UCSD-AML1 (cell line): Measurements from ENCODE around the gene SRGAP2B.
"Not testable (repeated sequence)": the region's sequence is repeated elsewhere in the genome, so short reads cannot be mapped to it uniquely, and the experiment has no call there.

ENCODE experiments used
- DNase-seq: peaks from one replicate; lab custom pipeline; 2025; ENCODE audit not compliant: unreplicated experiment; lab: John Stamatoyannopoulos, UW

SRGAP2B gene

GRCh38 chr1:145000074-145000742, 94.9 kb downstream of the SRGAP2B start:
- DNase-seq, result not testable (repeated sequence)

DNA sequence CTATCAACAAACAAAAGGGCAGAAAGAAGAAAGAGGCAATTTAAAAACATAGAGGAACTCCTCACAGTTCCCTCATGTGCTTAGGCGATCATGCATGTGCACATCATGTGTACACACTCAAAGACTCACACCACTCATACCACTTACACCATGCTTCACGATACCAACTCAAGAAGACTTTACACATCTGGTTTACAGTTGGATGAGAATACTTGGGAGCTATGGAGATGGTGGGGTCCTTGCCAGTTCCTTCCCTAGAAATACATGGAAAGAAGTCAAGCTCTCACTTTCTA, 96.2 kb downstream of the SRGAP2B start:
- not testable (repeated sequence) for DNase-seq

GRCh38 chr1:144998134-144998980, 96.8 kb downstream of the SRGAP2B start:
- not testable (repeated sequence) for DNase-seq

- DNase-seq, result not testable (repeated sequence)
These were observed 99.2 kb downstream of the SRGAP2B start for GRCh38 chr1:144995833-144996410.

DNA sequence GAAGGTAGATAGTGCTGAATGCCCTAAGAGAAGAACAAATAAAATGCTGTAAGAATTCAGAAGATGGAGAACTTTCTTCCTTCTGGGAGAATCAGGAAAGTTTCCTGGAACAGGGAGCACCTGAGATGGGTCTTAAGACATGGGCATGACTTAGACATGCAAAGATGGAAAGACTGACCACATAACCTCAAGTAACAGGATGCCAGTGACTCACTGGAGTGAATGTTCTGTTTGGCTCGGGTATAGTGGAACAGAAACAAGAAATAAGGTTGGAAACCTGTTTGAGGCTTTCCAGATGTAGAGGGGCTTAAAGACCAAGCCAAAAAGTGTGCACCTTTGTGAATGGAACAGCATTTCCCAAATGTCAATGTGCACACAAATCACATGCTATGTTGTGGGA, 102.2 kb downstream of the SRGAP2B start:
- DNase-seq, result not testable (repeated sequence)

DNA sequence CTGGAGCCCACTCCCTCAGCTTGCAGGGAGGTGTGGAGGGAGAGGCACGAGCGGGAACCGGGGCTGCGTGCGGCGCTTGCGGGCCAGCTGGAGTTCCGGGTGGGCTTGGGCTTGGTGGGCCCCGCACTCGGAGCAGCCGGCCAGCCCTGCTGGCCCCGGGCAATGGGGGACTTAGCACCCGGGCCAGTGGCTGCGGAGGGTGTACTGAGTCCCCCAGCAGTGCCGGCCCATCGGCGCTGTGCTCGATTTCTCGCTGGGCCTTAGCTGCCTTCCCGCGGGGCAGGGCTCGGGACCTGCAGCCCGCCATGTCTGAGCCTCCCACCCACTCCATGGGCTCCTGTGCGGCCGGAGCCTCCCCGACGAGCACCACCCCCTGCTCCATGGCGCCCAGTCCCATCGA, 104.5 kb downstream of the SRGAP2B start:
- DNase-seq, result not testable (repeated sequence)

- DNase-seq, result not testable (repeated sequence)
These were observed 108.0 kb downstream of the SRGAP2B start for GRCh38 chr1:144987131-144987530.

DNA sequence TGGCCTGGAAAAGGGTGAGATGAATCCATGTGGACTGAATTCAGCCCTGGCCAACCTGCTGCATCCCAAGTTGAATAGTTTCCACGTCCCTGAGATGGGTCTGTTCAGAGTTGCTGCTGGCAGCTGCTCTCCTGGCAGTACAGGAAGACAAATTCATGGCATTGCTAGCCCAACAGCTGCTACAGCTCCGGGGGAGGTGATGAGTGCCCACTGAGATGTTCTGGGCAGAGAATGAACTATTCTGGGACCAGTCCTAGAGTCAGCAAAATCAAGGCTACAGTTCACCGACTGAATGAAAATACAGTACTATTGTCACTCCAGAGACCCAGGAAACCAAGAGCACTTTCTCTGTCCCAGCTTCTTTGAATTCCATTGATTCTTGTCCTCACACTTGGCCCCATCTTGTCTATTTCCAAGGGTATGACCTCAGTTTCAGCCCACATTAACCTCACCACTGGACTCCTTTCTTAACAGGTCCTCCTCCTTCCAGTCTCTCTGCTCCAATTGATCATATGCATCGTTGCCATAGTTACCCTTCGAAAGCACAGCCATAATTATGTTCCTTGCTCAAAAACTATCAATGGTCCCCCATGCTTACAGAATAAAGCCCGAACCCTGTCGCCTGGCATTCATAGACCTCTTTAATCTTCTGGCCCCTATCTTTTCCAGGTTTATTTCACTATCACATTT, 108.8 kb downstream of the SRGAP2B start:
- DNase-seq, result not testable (repeated sequence)

DNA sequence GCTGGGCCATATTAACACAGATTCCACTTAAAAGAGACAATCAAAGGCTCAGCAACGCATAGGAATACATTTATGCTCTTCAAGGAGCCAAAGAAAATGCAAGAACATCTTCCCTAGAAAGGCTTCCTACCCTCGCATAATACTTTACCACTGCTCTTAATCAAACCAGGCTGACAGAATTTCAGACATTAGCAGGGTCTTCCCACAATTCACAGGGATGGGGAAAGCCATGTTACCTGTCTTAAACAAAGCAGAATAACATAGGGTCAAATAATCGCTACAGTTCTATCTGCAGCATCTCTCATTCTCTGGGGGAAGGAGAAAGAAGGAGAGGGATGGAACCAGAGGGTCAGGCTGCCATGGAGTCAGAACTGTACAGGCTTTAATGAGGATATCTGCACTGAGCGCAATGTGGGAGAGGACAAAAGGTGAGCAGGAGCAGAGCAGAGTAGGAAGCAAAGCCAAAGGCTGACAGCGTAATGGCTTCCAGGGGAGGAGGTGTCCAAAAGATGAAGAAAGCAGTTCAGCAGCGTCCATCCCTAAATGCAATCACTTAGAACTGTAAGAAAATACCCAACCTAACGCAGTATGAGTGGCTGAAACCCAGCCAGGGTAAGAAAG, 109.5 kb downstream of the SRGAP2B start:
- DNase-seq, result not testable (repeated sequence)

- not testable (repeated sequence) for DNase-seq
These were observed 112.2 kb downstream of the SRGAP2B start for GRCh38 chr1:144982802-144983525.

DNA sequence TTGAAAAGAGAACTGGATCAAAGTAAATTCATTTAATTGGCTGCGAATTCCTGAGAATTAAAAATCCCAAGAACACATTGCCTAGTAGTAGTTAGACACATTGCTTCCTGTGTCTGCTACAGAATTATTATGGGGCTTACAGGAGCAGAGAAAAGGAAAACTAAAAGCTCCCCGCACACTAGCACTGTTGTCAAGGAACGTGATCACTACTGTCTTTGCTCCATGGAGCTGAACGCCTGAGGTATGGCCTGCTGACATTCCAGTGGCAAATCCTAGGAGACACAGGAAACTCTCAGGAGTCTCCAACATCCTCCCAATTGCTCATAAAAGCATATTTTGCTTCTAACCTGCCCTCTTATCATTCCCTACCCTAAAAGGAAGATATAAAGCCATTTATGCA, 114.0 kb downstream of the SRGAP2B start:
- DNase-seq, result not testable (repeated sequence)

GRCh38 chr1:144979960-144980595, 115.0 kb downstream of the SRGAP2B start:
- DNase-seq, result not testable (repeated sequence)

- DNase-seq, result not testable (repeated sequence)
These were observed 117.3 kb downstream of the SRGAP2B start for GRCh38 chr1:144977856-144978255.

DNA sequence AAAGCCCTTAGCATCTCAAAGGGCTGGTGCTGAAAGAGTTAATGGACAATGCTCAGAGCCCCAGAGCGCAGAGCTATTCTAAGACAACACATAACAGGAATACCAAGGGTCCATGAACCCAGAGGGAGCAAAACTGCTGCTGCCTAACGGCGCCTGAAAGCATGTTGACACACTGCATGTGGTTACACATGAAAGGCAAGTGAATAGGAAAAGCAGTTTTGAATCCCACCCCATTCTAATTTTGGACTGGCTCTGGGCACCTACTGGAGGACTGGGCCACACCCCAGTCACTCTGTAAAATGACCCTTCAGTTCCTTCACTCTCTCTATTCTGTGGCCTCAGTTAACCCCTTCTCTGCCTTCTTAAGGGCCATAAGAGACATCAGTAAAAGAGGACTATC, 123.2 kb downstream of the SRGAP2B start:
- DNase-seq, result not testable (repeated sequence)

- DNase-seq, result not testable (repeated sequence)
These were observed 128.6 kb downstream of the SRGAP2B start for GRCh38 chr1:144966488-144966887.

- not testable (repeated sequence) for DNase-seq
These were observed 130.4 kb downstream of the SRGAP2B start for GRCh38 chr1:144964765-144965164.

DNA sequence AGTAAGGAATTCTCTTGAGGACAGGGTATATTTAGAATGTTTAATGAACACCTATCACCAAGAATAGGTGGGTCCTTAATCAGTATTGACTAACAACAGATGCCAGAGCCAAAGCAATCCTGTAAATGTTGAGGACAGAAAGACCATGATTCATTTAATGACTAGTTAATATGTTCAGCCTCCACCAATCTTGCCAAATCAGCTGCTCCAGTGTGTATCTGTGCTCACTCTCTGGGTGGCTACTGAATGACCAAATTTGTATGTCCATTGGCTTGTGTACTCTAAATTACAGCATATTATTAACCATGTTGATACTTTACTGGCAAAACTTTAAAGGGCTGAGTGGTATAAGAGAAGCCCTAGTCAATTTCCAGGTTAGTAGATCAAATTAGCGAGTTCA, 130.9 kb downstream of the SRGAP2B start:
- not testable (repeated sequence) for DNase-seq

- not testable (repeated sequence) for DNase-seq
These were observed 131.6 kb downstream of the SRGAP2B start for GRCh38 chr1:144963571-144963970.
